GM12872 (cell line): ENCODE data around the gene CSTA.

Experiments used
- CTCF ChIP-seq: IDR thresholded peaks from 3 replicates; pipeline ENCODE4 v1.5.1; 2011; ENCODE audit warnings: low read depth, mild to moderate bottlenecking, low read length, moderate library complexity; ENCODE audit not compliant: insufficient read depth

Gene CSTA

DNA sequence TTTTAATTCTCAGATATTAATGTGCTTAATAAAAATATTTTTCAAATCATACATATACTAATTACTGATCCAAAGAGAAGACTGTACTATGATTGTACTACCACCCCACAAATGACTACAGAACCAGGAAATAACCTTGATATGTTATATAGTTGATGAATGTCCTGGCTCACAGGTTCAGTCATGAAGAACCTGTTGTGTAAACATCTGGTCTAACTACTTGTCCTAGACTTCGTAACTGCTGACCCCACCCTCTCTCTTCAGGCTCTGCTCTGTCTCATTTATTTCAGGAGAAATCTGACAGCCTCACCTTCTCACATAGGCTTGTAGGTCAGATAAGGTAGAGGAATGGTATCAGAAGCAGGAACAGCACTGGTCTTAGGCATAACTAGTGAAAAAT, 14.7 kb upstream of the CSTA start:
- no peak for TF ChIP-seq CTCF

DNA sequence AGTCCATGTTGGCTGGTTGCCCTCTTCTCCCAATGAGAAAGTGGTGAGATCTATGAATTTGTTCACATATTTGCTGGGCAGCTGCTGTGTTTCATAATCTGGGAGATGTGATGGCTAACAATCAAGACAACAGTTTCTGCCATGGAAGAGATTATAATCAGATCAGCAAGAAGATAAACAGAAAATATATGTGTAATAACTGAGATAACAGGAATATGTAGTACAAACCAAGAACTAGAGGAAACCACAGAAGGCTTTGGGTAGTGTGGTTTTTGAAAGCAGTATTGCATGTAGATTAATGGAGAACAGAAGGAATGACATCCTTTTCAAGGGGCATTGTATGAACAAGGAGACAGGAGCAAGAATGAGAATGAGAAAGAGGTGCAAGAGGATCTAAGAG, 12.2 kb upstream of the CSTA start:
- no peak for TF ChIP-seq CTCF

DNA sequence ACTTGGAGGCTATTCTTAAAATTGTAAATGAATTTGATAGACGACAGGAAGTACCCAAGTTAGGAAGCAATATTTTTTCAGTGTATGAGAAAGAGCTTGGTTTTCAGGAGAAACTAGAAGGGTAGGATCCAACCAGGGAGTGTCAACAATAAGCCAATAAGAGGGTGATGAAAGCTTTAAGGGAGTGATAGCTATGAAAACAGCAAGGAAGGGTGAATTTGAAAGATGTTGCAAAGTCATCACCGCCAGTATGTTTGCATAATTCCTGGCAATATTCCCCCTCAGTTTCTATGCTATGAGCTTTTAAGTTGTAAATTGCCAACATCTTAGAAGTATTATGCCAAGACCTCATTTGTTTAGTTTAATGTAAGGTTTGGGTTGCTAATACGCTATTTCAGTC, 11.8 kb upstream of the CSTA start:
- no peak for TF ChIP-seq CTCF

DNA sequence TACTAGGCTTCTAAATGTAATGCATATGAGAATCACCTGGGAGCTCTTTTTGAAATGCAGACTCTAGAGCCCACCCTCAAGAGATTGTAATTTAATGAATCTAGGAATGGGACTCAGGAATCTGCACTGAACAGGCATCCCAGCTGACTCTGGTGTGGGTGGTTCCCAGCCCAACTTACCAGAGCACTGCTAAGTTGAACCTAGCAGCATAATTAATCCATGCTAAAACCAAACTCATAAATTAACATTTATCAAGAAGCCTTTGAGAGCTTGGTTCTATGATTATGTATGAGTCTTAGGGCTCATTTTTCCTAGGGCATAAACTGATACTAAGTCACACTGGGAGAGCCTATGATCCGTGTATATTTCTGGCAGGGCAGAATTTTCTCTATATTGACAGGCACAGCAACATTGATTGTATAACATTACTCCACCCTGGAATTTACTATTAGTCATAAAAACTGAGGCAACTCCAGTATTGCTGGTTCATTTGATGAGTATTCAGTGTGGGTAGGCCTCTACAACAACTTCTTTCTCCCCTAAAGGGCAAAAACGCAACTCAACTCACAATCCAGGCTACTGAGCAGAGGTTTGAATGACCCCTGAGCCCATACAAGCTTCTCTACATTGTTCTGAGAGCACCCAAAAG, 10.7 kb upstream of the CSTA start:
- no peak for TF ChIP-seq CTCF

DNA sequence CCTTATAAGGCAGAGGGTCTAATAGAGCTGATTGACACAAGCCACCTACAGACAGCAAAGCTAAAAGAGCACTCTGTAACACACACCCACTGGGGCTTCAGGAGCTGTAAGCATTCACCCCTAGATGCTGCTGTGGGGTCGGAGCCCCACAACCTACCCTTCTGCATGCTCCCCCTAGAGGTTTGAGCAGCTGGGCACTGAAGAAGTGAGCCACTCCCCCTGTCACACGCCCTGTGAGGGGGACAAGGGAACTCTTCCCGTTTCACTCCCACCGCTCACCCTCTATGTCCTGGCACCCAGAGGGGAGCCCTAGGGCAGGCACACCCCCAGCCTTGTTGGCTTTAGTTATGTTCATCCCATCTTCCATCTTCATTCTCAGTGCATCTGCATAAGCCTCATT, 9.4 kb upstream of the CSTA start:
- TF ChIP-seq CTCF = 0 out of 3 replicates have a peak, but pooled peaks have one; percentile 2

DNA sequence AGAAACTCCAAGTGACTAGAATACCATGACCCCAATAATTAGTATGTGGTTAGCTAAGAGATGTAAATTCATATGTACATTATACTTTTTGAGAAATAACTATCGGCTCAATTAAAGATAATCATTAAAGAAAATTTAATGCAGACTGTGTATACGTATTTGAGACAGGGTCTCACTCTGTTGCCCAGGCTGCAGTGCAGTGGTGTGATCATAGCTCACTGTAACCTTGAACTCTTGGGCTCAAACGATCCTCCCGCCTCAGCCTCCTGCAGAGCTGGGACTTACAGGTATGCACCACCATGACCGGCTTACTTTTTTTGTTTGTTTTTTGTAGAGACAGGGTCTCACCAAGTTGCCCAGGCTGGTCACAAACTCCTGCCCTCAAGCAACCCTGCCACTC, 8.7 kb upstream of the CSTA start:
- TF ChIP-seq CTCF = no peak

GRCh38 chr3:122318620-122319019, 6.4 kb upstream of the CSTA start:
- TF ChIP-seq CTCF = no peak
